HepG2 (cell line): Measurements from ENCODE around the gene AARS1. TPM values are rescaled to one million over a fixed set of nuclear protein-coding genes. Genes with fewer than 3 reads are reported as not detected.
A peak's percentile ranks its signal among the peaks of the same experiment; 100 is the strongest.

Experiments
- ATF1 ChIP-seq: IDR thresholded peaks from 2 replicates; pipeline ENCODE4 v1.6.1; 2016; ENCODE audit warnings: mild to moderate bottlenecking, control low read depth
- ATF2 ChIP-seq: sonication (generic); formaldehyde crosslinking; IDR thresholded peaks from 2 replicates; pipeline ENCODE4 v1.4.0; 2020; ENCODE audit warnings: missing genetic modification reagents
- ERF ChIP-seq: IDR thresholded peaks from 2 replicates; pipeline ENCODE4 v1.6.1; 2018; ENCODE audit warnings: missing biosample characterization, missing genetic modification reagents
- FOXK1 ChIP-seq: sonication (generic); formaldehyde crosslinking; IDR thresholded peaks from 2 replicates; pipeline ENCODE4 v1.4.0; 2020; ENCODE audit warnings: low read depth, missing genetic modification reagents, borderline replicate concordance
- HNRNPH1 ChIP-seq: fragments of 200-400 bp; formaldehyde crosslinking; optimal IDR thresholded peaks from 2 replicates; pipeline ENCODE3; 2017; ENCODE audit warnings: mild to moderate bottlenecking, low read depth, low read length
- MIER3 ChIP-seq: IDR thresholded peaks from 2 replicates; pipeline ENCODE4 v1.6.1; 2016; ENCODE audit warnings: missing compliant biosample characterization, borderline replicate concordance
- MYNN ChIP-seq: sonication (generic); formaldehyde crosslinking; IDR thresholded peaks from 2 replicates; pipeline ENCODE4 v1.4.0; 2020; ENCODE audit warnings: mild to moderate bottlenecking, low read depth, missing genetic modification reagents
- NFYB ChIP-seq: sonication (generic); formaldehyde crosslinking; IDR thresholded peaks from 2 replicates; pipeline ENCODE4 v1.4.0; 2020; ENCODE audit warnings: missing genetic modification reagents
- SOX6 ChIP-seq, 2 experiments: fragments of 450-650 bp in 1 of 2; sonication (generic) in 1 of 2; formaldehyde crosslinking in 1 of 2; IDR thresholded peaks; 2 replicates each; pipeline versions ENCODE4 v1.4.0 to v1.6.1; 2017 to 2020; ENCODE audit warnings: antibody characterized with exemption in 1 of 2, mild to moderate bottlenecking in 1 of 2, missing genetic modification reagents in 1 of 2
- ZBTB10 ChIP-seq: sonication (generic); formaldehyde crosslinking; IDR thresholded peaks from 2 replicates; pipeline ENCODE4 v1.4.0; 2020; ENCODE audit warnings: missing genetic modification reagents, borderline replicate concordance
- ZNF225 ChIP-seq: sonication (generic); formaldehyde crosslinking; IDR thresholded peaks from 2 replicates; pipeline ENCODE4 v1.4.0; 2020; ENCODE audit warnings: mild to moderate bottlenecking, missing genetic modification reagents
- ZNF235 ChIP-seq: sonication (generic); formaldehyde crosslinking; IDR thresholded peaks from 2 replicates; pipeline ENCODE4 v1.8.1; 2023; ENCODE audit warnings: mild to moderate bottlenecking, missing genetic modification reagents, borderline replicate concordance
- ZNF326 ChIP-seq: sonication (generic); formaldehyde crosslinking; IDR thresholded peaks from 2 replicates; pipeline ENCODE4 v1.4.0; 2020; ENCODE audit warnings: missing genetic modification reagents, borderline replicate concordance
- ZNF567 ChIP-seq: sonication (generic); formaldehyde crosslinking; IDR thresholded peaks from 2 replicates; pipeline ENCODE4 v1.8.1; 2023; ENCODE audit warnings: mild to moderate bottlenecking, missing genetic modification reagents, borderline replicate concordance
- ZNF569 ChIP-seq: sonication (generic); formaldehyde crosslinking; IDR thresholded peaks from 2 replicates; pipeline ENCODE4 v1.5.0; 2020; ENCODE audit warnings: mild to moderate bottlenecking, missing genetic modification reagents, moderate library complexity, borderline replicate concordance
- ZNF598 ChIP-seq: sonication (generic); formaldehyde crosslinking; IDR thresholded peaks from 2 replicates; pipeline ENCODE4 v1.5.1; 2020; ENCODE audit warnings: mild to moderate bottlenecking, missing genetic modification reagents, borderline replicate concordance
- ZUFSP ChIP-seq: sonication (generic); formaldehyde crosslinking; IDR thresholded peaks from 2 replicates; pipeline ENCODE4 v1.9.0; 2021; ENCODE audit warnings: missing genetic modification reagents, mild to moderate bottlenecking, borderline replicate concordance
- polyA plus RNA-seq, 8 experiments: library from polyadenylated mRNA; depleted of rRNA in 3 of 8; stranded (reverse) in 7 of 8; unstranded in 1 of 8; fragments of >200 nt; fragmentation: Illumina TruSeq in 4 of 8; extraction: Trizol in 4 of 8; gene quantifications; 2 replicates each; pipeline versions ENCODE4 v1.2.1 to v1.2.3, GENCODE V29; 2011 to 2016; ENCODE audit warnings: low read depth in 4 of 8, missing spikeins in 1 of 8, mixed read lengths in 1 of 8; ENCODE audit not compliant: insufficient read depth in 1 of 8
- total RNA-seq, 5 experiments: library from RNA; depleted of rRNA; stranded (reverse); fragments of >200 nt; fragmentation: Illumina TruSeq; extraction: Trizol; gene quantifications; 2 replicates each; pipeline ENCODE4 v1.2.3, GENCODE V29; 2016; ENCODE audit warnings: low read depth in 1 of 5

The AARS1 gene
- total and polyA plus RNA-seq, 2 of the 13 experiments (the other 11 are each of a cell fraction or from before 2014, with no cell fraction given) = 107 to 132 TPM

GRCh38 chr16:70251629-70252354 lies 37.5 kb downstream of the AARS1 start, which contains the start of gene EXOSC6 (continued):
- TF ChIP-seq SOX6 (IDR thresholded peaks at IDR 0.05) = no peak
- TF ChIP-seq SOX6 (CRISPR knock-in tag; IDR thresholded peaks at IDR 0.05) = peak; percentile 79; the same call in 1 of the 2 replicates
- peak; percentile 90 for TF ChIP-seq ATF2 (CRISPR knock-in tag)
- TF ChIP-seq ATF1 (CRISPR knock-in tag) = no peak
- no peak for TF ChIP-seq ZUFSP (CRISPR knock-in tag)
- TF ChIP-seq NFYB (CRISPR knock-in tag) = peak; percentile 57
- TF ChIP-seq ZBTB10 (CRISPR knock-in tag) = peak; percentile 15; the same call in 1 of the 2 replicates
- TF ChIP-seq ZNF567 (CRISPR knock-in tag) = peak; percentile 84; the same call in 1 of the 2 replicates
- TF ChIP-seq ZNF598 (CRISPR knock-in tag) = peak; percentile 82; the same call in 1 of the 2 replicates
- TF ChIP-seq ZNF326 (CRISPR knock-in tag) = no peak
- peak; percentile 5; the same call in 1 of the 2 replicates for TF ChIP-seq ZNF235 (CRISPR knock-in tag)
- TF ChIP-seq ERF (CRISPR knock-in tag) = peak; percentile 98
- peak; percentile 91 for TF ChIP-seq FOXK1
- peak; percentile 79; the same call in 1 of the 2 replicates for TF ChIP-seq MYNN
- TF ChIP-seq ZNF225 (CRISPR knock-in tag) = peak; percentile 49; the same call in 1 of the 2 replicates
- TF ChIP-seq ZNF569 = 0 out of 2 replicates have a peak, but pooled peaks have one; percentile 67
- peak; percentile 79 for TF ChIP-seq HNRNPH1
- peak; percentile 83; the same call in 1 of the 2 replicates for TF ChIP-seq MIER3 (CRISPR knock-in tag)
